ENCODE data around the gene CDK8.

The CDK8 gene

DNA sequence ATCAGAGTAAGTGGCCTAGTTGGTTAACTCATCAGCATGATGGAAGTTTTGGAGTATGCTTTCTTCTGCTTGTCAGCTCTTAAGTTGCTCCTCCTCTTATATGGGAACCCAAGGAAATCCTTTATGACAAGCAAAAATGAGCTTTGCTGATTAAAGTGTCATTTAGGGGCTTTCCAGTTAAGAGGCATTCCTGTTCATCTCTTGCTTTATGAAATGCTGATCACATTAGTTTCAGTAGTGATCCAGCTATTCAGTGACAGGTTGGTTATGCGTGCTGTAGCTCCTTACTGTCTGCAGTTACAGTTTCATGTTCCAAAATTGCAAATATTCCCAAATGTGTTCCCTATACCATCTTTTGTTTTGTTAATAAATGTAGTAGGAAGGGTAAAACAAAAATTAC is 146.6 kb downstream of the CDK8 start:
- no peak for DNase-seq

GRCh38 chr13:26401069-26401468 is 147.1 kb downstream of the CDK8 start:
- no peak for DNase-seq

GRCh38 chr13:26401578-26402021 is 147.7 kb downstream of the CDK8 start:
- DNase-seq, result no peak

DNA sequence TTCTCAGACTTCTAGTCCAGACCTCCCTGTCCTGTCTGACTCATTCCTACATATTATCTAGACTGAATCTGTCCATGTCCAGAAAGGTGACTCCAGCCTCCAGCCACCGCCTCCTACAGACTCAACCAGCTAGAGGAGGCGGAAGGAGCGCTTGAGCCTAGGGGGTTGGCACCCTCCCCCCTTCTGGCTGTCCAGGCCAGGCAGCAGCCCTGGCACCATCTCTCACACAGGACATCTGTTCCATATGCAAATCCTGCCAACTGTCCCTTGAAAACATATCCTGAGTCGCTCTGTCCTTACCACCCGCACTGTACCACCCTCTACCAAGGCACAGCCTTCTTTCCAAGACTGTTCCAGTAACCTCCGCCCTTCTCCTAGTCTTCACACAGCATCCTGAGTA is 152.9 kb downstream of the CDK8 start:
- no peak for DNase-seq

DNA sequence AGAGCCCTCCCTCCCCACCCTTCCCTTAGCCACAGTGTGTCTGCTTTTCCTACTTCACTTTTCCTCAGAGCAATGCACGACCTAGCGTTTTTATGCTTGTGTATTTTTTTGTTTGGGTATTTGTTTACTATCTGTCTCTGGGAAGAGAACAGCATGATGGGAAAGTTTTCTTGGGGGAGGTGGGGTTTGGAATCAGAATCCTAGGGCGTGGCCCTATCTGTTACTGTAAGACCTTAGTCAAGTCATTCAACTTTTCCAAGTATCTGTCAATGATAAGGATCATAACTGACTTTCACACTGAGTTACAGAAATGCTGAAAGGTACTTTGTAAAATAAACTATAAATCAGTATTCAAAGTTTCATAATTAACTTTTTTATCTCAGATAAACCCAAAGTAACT is 157.3 kb downstream of the CDK8 start:
- DNase-seq, result no peak

DNA sequence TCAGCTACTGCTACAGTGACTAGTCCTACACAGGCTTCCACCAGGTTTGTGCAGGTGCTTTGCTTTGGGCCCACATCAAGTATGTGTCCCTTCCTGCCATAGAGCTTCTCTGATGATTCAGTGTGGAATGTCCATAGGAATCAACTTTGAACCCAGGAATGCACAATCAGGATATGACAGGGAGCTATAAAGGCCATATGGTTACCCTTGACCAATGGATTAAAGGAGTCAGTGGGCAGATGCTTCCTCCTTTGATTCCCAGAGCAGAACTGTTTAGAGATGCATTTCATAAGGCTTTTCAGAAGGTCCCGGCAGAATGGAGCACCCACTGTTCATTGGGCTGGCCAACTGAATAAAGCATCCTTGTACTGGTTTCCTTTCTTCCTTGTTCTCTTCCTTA is 158.3 kb downstream of the CDK8 start:
- DNase-seq, result no peak

- DNase-seq, result no peak
Measured at GRCh38 chr13:26412936-26413716, 159.2 kb downstream of the CDK8 start.

GRCh38 chr13:26420282-26420960 is 166.5 kb downstream of the CDK8 start:
- no peak for DNase-seq

GRCh38 chr13:26422036-26422435 is 168.1 kb downstream of the CDK8 start:
- no peak for DNase-seq

- no peak for DNase-seq
Measured at GRCh38 chr13:26423629-26424028, 169.7 kb downstream of the CDK8 start.

DNA sequence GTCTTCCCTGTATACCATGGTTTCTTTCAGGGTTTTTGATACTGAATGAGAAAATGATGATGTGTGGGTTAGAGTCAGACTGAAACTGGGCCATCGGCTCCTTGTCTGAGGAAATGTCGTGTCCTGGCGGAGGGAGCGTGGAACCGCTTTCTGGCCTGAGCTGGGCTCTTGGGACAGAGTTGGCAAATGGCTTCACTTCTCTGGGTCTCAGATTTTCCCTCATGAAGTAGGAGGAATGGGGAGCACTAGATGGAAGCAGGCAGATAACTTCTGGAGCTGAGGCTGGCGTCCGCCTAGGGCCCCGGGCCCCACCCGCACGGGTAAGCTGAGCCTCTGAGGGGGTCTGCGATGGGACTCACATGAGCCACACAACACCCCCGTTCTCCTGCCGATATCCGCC is 170.3 kb downstream of the CDK8 start:
- DNase-seq, result no peak

DNA sequence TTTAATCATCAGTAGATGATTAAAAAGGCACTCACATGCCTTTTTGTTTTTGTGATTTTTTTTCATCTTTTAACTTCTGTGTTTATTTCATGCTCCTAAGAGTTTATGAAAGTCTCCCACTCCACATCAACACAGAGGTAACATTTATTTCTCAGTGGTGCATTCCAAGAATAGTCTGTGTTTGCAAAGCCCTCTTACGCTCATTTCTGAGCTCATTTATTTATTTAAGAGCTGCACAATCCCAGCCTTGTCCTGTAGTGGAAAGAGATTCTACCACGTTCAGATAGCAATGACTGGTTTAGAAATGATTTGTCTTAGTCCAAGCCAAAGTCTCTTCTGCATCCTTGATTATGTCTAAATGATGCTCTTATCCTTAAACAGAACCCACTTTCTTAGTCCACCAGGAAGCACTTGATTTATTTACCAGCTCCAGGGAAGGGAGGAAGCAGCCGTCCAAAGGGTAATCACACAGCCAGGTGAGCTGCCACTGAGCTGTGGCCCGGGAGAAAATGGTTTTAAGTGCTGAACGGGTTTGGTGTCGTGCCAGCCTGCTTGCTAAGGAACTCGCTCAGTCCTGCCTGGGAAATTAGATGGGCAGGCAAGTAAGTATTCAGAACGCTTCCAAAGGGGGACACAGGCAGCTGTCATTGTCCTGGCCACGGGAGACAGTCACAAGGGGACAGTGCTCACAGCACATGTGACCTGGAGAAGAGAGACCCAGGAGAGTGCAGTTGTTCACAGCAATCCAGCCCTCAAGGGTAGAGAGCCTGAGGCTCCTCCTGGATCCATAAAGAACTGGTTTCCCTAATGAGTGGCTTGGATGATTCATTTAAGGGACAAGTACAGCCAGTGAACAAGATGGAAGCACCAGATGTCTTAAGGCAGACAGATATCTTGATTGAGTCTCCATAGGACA is 171.8 kb downstream of the CDK8 start:
- DNase-seq, result peak; percentile 38

GRCh38 chr13:26433776-26434175 is 179.8 kb downstream of the CDK8 start:
- DNase-seq, result no peak

DNA sequence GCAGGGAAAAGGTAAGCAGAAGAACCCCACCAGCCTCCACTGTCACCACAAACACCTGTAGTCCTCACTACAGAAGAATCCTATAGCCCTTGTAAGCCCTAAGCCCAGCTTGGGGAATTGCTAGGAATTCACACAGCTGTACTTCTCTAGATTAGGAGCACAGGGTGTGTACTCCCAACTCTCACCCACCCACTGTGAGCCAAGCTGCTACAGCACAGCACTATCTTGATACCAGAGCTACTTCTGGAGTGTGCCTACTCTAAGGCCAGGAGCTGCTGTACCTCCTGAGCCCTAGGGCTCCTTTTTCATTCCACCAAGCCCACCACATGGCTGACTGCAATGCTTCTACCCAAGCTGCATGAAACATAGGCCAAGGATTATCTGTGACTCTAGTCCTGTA is 181.2 kb downstream of the CDK8 start:
- no peak for DNase-seq

DNA sequence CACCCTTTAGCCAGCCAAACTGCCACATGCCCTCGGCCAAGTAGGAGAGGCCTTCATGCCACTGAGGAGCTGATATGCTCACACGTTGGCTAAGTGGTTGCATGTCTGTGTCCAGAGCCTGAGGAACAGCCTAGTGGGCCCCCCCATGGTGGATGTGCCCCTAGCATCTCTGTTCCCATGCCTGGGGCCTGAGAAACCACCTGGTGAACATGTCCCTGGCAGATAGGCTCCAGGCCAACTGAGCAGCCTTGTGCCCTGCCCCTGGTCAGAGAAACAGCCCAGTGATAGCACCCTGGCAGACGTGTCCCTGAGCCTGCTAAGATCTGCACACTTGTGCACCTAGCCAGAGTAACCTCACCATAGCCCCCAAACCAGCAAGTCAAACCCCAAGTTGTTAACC is 181.7 kb downstream of the CDK8 start:
- DNase-seq, result no peak

DNA sequence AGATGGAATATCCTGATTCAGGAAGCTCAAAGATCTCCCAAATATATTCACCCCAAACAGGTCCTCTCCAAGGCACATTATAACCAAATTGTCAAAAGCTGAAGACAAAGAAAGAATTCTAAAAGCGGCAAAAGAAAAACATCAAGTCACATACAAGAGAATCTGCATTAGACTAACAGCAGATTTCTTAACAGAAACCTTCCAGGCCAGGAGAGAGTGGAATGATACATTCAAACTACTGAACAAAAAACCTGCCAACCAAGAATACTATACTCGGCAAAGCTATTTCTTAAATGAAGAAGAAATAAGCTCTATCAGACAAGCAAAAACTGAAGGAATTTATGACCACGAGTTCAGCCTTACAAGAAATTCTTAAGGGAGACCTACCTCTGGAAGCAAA is 183.0 kb downstream of the CDK8 start:
- no peak for DNase-seq

GRCh38 chr13:26440111-26440510 is 186.2 kb downstream of the CDK8 start:
- DNase-seq, result no peak

DNA sequence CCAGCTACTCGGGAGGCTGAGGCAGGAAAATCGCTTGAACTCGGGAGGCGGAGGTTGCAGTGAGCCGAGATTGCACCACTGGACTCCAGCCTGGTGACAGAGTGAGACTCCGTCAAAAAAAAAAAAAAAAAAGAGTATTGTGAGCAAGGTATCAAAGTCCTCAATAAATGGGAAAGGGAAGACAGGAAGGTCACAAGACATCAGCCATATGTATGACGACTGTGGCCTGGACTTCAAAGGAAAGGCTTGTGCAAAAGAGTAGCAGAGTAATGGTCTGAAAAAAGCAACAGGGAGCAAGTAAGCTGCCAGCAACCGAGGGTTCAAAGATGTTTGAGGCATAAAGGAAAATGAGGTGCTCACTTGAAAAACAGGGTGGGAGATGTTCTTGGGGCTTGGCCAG is 187.5 kb downstream of the CDK8 start:
- DNase-seq, result no peak

GRCh38 chr13:26442541-26442940 is 188.6 kb downstream of the CDK8 start:
- DNase-seq, result no peak

DNA sequence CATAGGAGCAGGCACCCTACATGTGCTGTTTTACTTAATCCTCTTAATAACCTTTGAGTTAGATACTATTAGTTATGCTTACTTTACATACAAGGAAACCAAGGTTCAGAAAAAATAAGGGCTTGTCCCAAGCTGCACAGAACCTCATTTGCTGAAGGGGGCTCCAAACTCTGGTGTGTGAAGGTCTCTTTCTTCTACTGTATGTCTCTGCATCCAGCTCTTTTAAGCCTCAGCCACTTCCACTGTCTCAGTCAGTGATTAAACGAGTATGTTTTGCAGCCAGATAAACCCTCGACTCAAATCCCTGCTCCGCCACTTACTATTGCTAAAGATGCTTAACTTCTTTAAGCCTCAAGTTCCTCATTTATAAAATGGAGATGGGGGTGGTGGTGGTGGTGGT is 191.2 kb downstream of the CDK8 start:
- no peak for DNase-seq

DNA sequence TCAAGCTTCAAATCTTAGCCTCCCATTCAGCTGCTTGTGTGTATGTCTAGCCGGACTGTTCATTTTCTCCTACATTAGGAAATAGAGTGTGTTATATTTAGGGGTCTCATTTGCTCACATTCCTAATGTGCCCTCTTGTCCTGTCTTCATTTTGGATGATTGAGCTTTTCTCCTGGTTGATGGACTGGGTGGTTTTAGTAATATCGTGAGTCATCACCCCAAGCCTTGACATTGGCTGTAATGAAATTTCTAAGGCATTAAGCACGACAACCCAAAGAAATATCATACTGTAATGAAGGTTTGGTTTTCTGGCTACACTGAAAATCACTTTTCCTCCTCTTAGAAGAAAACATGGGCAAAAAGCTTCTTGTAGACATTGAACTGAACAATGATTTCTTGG is 192.8 kb downstream of the CDK8 start:
- DNase-seq, result no peak

DNA sequence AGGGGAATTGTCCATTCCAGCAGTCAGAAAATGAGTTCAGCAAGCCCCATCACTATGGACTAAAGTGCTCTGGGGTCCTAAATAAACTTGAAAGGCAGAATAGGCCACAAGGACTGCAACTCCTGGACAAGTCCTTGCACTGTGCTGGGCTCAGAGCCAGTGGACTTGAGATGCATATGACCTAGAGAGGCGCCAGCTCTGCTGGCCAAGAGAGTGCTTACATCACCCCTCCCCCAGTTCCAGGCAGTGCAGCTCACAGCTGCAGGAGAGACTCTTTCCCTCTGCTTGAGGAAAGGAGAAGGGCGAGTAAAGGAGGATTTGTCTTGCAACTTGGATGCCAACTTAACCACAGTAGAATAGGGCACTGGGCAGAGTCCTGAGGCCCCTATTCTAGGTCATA is 194.1 kb downstream of the CDK8 start:
- no peak for DNase-seq

DNA sequence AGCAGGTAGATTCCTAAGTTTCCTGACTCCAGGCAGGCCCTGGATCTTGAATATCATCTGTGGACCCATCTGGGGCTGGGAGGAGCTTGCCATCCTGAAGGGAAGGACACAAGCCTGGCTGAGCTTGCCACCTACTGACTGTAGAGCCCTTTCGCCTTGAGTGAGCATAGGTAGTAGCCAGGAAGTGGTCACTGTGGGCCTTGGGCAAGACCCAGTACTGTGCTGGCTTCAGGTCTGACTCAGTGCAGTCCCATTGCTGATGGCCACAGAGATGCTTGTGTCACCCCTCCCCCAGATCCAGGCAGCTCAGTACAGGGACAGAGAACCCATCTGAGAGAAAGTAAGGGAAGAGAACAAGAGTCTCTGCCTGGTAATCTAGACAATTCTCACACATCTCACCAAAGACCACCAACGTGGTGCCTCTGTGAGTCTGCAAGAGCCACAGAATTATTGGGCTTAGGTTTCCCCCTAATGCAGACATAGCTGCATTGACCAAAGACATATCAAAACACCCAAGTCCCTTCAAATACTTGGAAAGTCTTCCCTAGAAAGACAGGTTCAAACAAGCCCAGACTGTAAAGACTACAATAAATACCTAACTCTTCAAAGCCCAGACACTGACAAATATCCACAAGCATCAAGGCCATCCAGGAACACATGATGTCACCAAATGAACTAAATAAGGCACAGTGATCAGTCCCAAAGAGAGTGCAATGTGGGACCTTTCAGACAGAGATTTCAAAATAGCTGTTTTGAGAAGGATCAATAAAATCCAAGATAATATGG is 195.3 kb downstream of the CDK8 start:
- DNase-seq, result no peak

Data from SHP77 treated with DMSO at 0.1 percent for 48 hours (cell line).